Measurements from ENCODE around the gene ITFG1.

GRCh38 chr16:47196457-47196856 is 264.4 kb downstream of the ITFG1 start:
- TF ChIP-seq, protein P1, sequence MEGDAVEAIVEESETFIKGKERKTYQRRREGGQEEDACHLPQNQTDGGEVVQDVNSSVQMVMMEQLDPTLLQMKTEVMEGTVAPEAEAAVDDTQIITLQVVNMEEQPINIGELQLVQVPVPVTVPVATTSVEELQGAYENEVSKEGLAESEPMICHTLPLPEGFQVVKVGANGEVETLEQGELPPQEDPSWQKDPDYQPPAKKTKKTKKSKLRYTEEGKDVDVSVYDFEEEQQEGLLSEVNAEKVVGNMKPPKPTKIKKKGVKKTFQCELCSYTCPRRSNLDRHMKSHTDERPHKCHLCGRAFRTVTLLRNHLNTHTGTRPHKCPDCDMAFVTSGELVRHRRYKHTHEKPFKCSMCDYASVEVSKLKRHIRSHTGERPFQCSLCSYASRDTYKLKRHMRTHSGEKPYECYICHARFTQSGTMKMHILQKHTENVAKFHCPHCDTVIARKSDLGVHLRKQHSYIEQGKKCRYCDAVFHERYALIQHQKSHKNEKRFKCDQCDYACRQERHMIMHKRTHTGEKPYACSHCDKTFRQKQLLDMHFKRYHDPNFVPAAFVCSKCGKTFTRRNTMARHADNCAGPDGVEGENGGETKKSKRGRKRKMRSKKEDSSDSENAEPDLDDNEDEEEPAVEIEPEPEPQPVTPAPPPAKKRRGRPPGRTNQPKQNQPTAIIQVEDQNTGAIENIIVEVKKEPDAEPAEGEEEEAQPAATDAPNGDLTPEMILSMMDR (IDR thresholded peaks at IDR 0.05) = no peak
- no peak for TF ChIP-seq POLR2A (IDR thresholded peaks at IDR 0.05)
- no peak for TF ChIP-seq POLR2AphosphoS5 (IDR thresholded peaks at IDR 0.05)

All from transverse colon (tissue), 4 donors.